ENCODE results near the gene ACAN.
A peak's percentile ranks its signal among the peaks of the same experiment; 100 is the strongest.

Gene ACAN

GRCh38 chr15:88802250-88802990, 816 bp upstream of the ACAN start:
- no peak for ATAC-seq

GRCh38 chr15:88802991-88803240, 320 bp upstream of the ACAN start:
- no peak for ATAC-seq

- no peak for ATAC-seq
Observed at GRCh38 chr15:88803920-88804247, 648 bp downstream of the ACAN start.

GRCh38 chr15:88804257-88804656, 1.0 kb downstream of the ACAN start:
- ATAC-seq = no peak

GRCh38 chr15:88805031-88805780, 2.0 kb downstream of the ACAN start:
- no peak for ATAC-seq

GRCh38 chr15:88810446-88810845, 7.2 kb downstream of the ACAN start:
- no peak for ATAC-seq

GRCh38 chr15:88812133-88812532, 8.9 kb downstream of the ACAN start:
- ATAC-seq = no peak

- no peak for ATAC-seq
Observed at GRCh38 chr15:88813960-88814359, 10.7 kb downstream of the ACAN start.

GRCh38 chr15:88814393-88814792, 11.2 kb downstream of the ACAN start:
- no peak for ATAC-seq

- no peak for ATAC-seq
Observed at GRCh38 chr15:88818920-88819319, 15.7 kb downstream of the ACAN start.

GRCh38 chr15:88821993-88822392, 18.8 kb downstream of the ACAN start:
- no peak for ATAC-seq

GRCh38 chr15:88828791-88829190, 25.6 kb downstream of the ACAN start:
- no peak for ATAC-seq

GRCh38 chr15:88830016-88830415, 26.8 kb downstream of the ACAN start:
- no peak for ATAC-seq

- no peak for ATAC-seq
Observed at GRCh38 chr15:88832820-88833730, 29.8 kb downstream of the ACAN start.

GRCh38 chr15:88833731-88834100, 30.5 kb downstream of the ACAN start:
- no peak for ATAC-seq

GRCh38 chr15:88834211-88834812, 31.1 kb downstream of the ACAN start:
- ATAC-seq = peak in 1 of 2 donors; percentile 41

GRCh38 chr15:88835119-88835518, 31.9 kb downstream of the ACAN start:
- ATAC-seq = no peak

GRCh38 chr15:88835646-88836045, 32.4 kb downstream of the ACAN start:
- ATAC-seq = no peak

GRCh38 chr15:88838667-88839066, 35.4 kb downstream of the ACAN start:
- no peak for ATAC-seq

- no peak for ATAC-seq
Observed at GRCh38 chr15:88839146-88839545, 35.9 kb downstream of the ACAN start.

- no peak for ATAC-seq
Observed at GRCh38 chr15:88839961-88840360, 36.7 kb downstream of the ACAN start.

GRCh38 chr15:88841236-88841635, 38.0 kb downstream of the ACAN start:
- ATAC-seq = no peak

- no peak for ATAC-seq
Observed at GRCh38 chr15:88842156-88842555, 38.9 kb downstream of the ACAN start.
